Measurements from ENCODE around the gene CHCHD4. TPM values are rescaled to one million over a fixed set of nuclear protein-coding genes. Genes with fewer than 3 reads are reported as not detected.

CHCHD4 gene
- total RNA-seq, 1 donor from 2014 or later = 11.1 TPM

DNA sequence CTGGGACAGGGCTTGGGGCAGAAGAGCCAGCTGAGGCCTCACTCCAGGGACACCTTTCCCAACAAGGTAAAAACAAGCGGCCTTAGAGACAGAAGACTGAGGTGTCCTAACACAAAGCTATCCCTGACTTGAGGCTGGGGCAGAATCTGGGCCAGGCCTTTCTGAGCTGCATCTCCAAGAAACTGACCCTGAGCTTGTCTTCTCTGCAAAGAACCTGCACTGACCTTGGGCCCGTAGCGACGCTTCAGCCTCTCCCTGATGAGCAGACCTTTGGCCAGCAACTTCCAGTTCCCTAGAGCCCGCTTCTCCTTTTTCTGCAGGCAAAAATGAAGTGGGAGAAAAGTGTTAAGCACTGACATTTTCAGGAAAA is 22.4 kb upstream of the CHCHD4 start:
- Mint-ChIP-seq H3K9me3 (ENCODE audit: unreplicated experiment) (no peaks in the 10 kb centered on the region), H3K27ac (ENCODE audit: unreplicated experiment) (peak overlapping the region; percentile 79), H3K27me3 (ENCODE audit: unreplicated experiment) (peaks cover 5% of the 10 kb centered on the region), H3K4me3 (ENCODE audit: unreplicated experiment) (peak overlapping the region; percentile 58), H3K4me1 (ENCODE audit: unreplicated experiment) (peaks cover 10% of the 10 kb centered on the region), H3K36me3 (ENCODE audit: low read depth, unreplicated experiment) (peaks cover 39% of the 10 kb centered on the region)
- TF ChIP-seq, protein P1, sequence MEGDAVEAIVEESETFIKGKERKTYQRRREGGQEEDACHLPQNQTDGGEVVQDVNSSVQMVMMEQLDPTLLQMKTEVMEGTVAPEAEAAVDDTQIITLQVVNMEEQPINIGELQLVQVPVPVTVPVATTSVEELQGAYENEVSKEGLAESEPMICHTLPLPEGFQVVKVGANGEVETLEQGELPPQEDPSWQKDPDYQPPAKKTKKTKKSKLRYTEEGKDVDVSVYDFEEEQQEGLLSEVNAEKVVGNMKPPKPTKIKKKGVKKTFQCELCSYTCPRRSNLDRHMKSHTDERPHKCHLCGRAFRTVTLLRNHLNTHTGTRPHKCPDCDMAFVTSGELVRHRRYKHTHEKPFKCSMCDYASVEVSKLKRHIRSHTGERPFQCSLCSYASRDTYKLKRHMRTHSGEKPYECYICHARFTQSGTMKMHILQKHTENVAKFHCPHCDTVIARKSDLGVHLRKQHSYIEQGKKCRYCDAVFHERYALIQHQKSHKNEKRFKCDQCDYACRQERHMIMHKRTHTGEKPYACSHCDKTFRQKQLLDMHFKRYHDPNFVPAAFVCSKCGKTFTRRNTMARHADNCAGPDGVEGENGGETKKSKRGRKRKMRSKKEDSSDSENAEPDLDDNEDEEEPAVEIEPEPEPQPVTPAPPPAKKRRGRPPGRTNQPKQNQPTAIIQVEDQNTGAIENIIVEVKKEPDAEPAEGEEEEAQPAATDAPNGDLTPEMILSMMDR (IDR thresholded peaks at IDR 0.05; ENCODE audit: unreplicated experiment) = no peak
- DNase-seq (ENCODE audit: low spot score) = no peak

DNA sequence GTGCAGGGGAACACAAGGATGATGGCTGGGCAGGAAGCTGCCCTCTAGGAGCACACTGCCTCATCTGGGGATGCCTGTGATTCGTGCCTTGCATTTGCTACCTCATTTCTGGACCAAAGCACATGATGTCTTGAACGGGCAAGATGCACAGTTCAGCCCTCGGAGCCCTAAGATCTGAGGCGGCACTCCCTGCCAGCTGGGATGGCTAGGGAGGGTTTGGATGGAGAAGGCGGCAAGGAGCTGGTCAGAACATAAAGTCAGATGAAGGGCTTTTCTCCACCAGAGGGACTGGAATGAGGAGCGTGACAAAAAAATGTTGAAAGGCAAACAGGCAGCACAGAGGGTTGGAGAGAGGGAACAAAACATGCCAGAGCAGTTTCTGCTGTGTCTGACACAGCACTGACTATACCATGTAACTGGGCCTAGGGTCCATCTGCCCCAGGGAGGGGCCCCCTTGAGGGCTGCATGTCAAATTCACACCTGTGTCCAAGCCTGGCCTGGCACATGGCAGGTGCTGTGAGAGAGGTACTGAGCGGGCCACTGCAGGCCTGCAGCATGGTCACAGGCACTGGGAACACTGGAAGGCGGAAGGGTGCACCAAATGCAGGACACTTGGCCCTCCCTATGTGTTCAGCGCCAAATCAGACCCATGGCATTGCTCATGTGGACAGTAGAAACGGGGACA is 21.9 kb upstream of the CHCHD4 start:
- TF ChIP-seq, protein P1 (IDR thresholded peaks at IDR 0.05; ENCODE audit: unreplicated experiment) = no peak
- no peak for DNase-seq (ENCODE audit: low spot score)
- Mint-ChIP-seq H3K36me3 (ENCODE audit: low read depth, unreplicated experiment) (peaks cover 40% of the 10 kb centered on the region), H3K27me3 (ENCODE audit: unreplicated experiment) (peaks cover 5% of the 10 kb centered on the region), H3K9me3 (ENCODE audit: unreplicated experiment) (no peaks in the 10 kb centered on the region), H3K4me1 (ENCODE audit: unreplicated experiment) (peaks cover 10% of the 10 kb centered on the region), H3K27ac (ENCODE audit: unreplicated experiment) (peak overlapping the region; percentile 70), H3K4me3 (ENCODE audit: unreplicated experiment) (no peak overlapping the region)

DNA sequence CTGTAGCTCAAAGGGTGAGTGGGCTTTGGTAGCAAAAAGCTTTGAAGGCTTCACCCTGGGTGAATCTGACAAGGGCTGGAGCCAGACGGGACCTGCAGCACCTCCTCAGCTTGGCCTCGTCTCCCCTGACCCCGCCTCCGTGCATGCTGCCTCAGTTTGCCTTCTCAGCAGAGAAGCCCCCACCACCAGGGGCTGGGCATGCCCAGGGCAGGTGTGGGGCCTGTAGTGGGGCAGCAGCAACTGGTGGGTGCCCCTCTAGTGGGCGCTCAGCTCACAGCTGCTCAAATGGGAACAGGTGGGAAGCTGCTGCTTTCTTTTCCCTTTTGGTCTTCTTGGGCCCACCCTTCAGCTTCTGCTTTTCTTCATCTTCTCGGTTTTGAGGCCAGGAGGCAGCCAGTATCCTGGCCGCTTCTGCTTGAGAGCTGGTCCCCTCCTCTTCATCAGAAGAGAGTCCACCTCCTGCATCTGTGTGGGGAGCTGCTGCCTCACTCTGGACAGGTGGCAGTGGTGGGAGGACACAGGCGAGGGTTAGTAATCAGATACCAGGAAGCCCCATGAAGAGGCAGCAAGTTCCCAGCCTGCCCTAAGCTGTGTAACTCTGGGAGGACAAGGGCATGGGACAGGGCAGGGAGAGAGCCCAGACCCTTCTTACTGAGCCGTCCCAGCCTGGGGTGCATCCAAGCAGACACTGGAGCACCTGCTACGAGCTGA is 21.2 kb upstream of the CHCHD4 start:
- no peak for DNase-seq (ENCODE audit: low spot score)
- no peak overlapping the region for H3K4me3 Mint-ChIP-seq (ENCODE audit: unreplicated experiment)
- H3K4me1 Mint-ChIP-seq (ENCODE audit: unreplicated experiment) = peaks cover 10% of the 10 kb centered on the region
- peak overlapping the region; percentile 100 for H3K27ac Mint-ChIP-seq (ENCODE audit: unreplicated experiment)
- no peaks in the 10 kb centered on the region for H3K9me3 Mint-ChIP-seq (ENCODE audit: unreplicated experiment)
- H3K27me3 Mint-ChIP-seq (ENCODE audit: unreplicated experiment) = peaks cover 3% of the 10 kb centered on the region
- TF ChIP-seq, protein P1 (IDR thresholded peaks at IDR 0.05; ENCODE audit: unreplicated experiment) = no peak
- peaks cover 42% of the 10 kb centered on the region for H3K36me3 Mint-ChIP-seq (ENCODE audit: low read depth, unreplicated experiment)

DNA sequence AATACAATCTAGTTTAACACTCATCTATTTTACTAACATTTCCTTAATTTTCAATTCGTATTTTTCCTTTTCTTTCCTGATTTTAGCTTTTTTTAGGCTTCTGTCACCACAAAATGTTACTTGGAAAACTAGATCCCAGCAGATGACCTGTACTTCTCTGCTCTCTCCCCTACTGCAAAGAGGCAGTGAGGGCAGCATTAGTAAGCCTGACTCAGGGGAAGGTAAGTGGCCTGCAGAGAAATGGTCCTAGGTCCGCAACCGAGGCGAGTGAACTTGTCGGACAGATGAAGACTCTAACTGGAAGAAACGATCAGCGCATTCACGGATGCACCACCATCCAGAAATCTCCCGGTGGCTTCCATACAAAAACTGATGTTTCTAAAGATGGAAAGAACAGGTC is 20.6 kb upstream of the CHCHD4 start:
- H3K27ac Mint-ChIP-seq (ENCODE audit: unreplicated experiment) = peak overlapping the region; percentile 100
- H3K27me3 Mint-ChIP-seq (ENCODE audit: unreplicated experiment) = peaks cover 2% of the 10 kb centered on the region
- no peaks in the 10 kb centered on the region for H3K9me3 Mint-ChIP-seq (ENCODE audit: unreplicated experiment)
- H3K4me3 Mint-ChIP-seq (ENCODE audit: unreplicated experiment) = peak overlapping the region; percentile 35
- TF ChIP-seq, protein P1 (IDR thresholded peaks at IDR 0.05; ENCODE audit: unreplicated experiment) = no peak
- H3K36me3 Mint-ChIP-seq (ENCODE audit: low read depth, unreplicated experiment) = peaks cover 46% of the 10 kb centered on the region
- peaks cover 10% of the 10 kb centered on the region for H3K4me1 Mint-ChIP-seq (ENCODE audit: unreplicated experiment)
- DNase-seq (ENCODE audit: low spot score) = no peak

Data from endothelial cell (in vitro differentiated cells).